AG04450 (cell line): ENCODE measurements around the gene CLTCL1. TPM values are rescaled to one million over a fixed set of nuclear protein-coding genes. Genes with fewer than 3 reads are reported as not detected.

ENCODE experiments used
- CTCF ChIA-PET: fragments of 300-600, 350-600 bp; formaldehyde crosslinking; extraction: SDS; loops from one replicate; lab custom pipeline; 2022; ENCODE audit warnings: antibody characterized with exemption, inconsistent platforms; lab: Charles Lee
- POLR2A ChIA-PET: fragments of 350-600 bp; formaldehyde crosslinking; extraction: SDS; loops from one replicate; lab custom pipeline; 2021; ENCODE audit warnings: antibody characterized with exemption, inconsistent platforms; lab: Yijun Ruan, JAX
- DNase-seq: peaks from one replicate; pipeline ENCODE4 v3.0.0-alpha.2; 2011; ENCODE audit warnings: low read depth, low spot score
- H3K27ac ChIP-seq: one replicate; pipeline ENCODE4 v1.5.1; 2012; ENCODE audit warnings: low read depth, low read length, control low read depth
- H3K27me3 ChIP-seq: one replicate; pipeline ENCODE4 v1.6.0; 2012; ENCODE audit warnings: low read length; ENCODE audit not compliant: control insufficient read depth, insufficient read depth
- H3K4me3 ChIP-seq: 2 replicates; pipeline ENCODE4 v1.5.1; 2011; ENCODE audit warnings: mild to moderate bottlenecking, low read depth, low read length, control low read depth
- H3K9me3 ChIP-seq: 2 replicates; pipeline ENCODE4 v1.5.1; 2012; ENCODE audit warnings: low read length; ENCODE audit not compliant: control insufficient read depth, insufficient read depth
- polyA plus RNA-seq: library from polyadenylated mRNA; depleted of rRNA; stranded (reverse); fragments of >200 nt; gene quantifications from 2 replicates; pipeline ENCODE4 v1.2.3, GENCODE V29; 2011
- TF ChIP-seq, protein P1 (sequence below): IDR thresholded peaks from 2 replicates; pipeline ENCODE4 v1.5.1; 2011; ENCODE audit warnings: low read depth, low read length, control low read depth, inconsistent platforms

Gene CLTCL1
- polyA plus RNA-seq, 1 experiment, result 6.6 TPM

DNA sequence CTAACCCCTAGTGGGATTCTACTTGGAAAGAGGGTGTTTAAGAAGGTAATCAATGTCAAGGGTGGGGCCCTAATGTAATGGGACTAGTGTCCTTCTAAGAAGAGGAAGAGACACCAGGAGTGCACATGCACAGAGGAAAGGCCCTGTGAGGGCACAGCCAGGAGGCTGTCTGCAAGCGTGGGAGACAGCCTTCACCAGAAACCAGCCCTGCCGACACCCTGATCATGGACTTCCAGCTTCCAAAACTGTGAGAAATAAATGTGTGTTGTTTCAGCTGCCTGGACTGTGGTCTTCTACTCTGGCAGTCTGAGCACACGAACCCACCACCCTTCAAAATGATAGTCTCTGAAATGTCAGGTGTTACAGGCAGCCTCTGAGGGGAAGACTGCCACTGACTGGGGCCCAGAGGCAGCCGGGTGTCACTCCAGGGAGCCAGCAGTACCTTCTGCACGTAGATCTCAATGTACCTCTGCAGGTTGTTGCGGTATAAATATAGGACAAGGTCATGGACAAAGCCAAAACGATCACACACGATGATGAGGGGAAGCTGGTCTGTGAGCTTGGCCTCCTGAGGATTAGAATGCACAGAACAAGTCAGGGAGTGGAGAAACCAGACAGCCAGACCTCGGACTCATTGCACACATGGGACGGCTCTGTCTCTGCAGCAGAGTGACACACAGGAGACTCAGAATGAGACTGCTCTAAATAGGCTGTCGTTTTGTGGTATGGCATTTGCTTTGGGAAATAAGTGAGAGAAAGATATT lies 69.1 kb downstream of the CLTCL1 start:
- H3K9me3 ChIP-seq, result no peaks in the 10 kb centered on the region

DNA sequence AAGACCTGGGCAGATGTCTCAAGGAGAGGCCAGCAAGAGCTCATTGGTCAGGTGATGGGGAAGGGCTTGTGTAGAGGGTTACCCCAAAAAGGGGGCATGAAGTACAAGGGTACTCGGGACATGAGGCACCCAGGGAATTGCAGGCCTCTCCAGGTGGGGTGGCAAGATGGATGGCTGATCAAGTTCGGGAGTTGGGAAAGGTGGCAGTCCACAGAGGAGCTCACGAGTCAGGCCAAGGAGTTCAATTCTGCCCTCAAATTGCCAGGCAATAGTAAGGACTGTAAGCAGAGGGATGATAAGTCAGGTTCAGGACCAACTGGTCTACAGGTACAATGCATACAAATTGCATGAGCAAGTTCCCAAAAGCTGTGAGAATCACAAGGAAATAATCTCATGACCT lies 70.7 kb downstream of the CLTCL1 start:
- Histone ChIP-seq H3K4me3 (no peak overlapping the region), H3K27ac (no peak overlapping the region), H3K27me3 (no peaks in the 10 kb centered on the region), H3K9me3 (no peaks in the 10 kb centered on the region)
- CTCF ChIA-PET, result interaction anchor here (0.9 kb wide), 1 partner anchor 12 kb away, joined by 3 read pairs; no protein-coding TSS in a partner anchor
- DNase-seq, result no peak
- TF ChIP-seq, protein P1, sequence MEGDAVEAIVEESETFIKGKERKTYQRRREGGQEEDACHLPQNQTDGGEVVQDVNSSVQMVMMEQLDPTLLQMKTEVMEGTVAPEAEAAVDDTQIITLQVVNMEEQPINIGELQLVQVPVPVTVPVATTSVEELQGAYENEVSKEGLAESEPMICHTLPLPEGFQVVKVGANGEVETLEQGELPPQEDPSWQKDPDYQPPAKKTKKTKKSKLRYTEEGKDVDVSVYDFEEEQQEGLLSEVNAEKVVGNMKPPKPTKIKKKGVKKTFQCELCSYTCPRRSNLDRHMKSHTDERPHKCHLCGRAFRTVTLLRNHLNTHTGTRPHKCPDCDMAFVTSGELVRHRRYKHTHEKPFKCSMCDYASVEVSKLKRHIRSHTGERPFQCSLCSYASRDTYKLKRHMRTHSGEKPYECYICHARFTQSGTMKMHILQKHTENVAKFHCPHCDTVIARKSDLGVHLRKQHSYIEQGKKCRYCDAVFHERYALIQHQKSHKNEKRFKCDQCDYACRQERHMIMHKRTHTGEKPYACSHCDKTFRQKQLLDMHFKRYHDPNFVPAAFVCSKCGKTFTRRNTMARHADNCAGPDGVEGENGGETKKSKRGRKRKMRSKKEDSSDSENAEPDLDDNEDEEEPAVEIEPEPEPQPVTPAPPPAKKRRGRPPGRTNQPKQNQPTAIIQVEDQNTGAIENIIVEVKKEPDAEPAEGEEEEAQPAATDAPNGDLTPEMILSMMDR, result no peak
- POLR2A ChIA-PET, result no interaction called here

More for the DNA sequence above, 69.1 kb downstream of the CLTCL1 start:
- Histone ChIP-seq H3K27me3 (no peaks in the 10 kb centered on the region), H3K4me3 (no peak overlapping the region), H3K27ac (no peak overlapping the region)
- CTCF ChIA-PET, result no interaction called here
- DNase-seq, result no peak
- TF ChIP-seq, protein P1, result no peak
- POLR2A ChIA-PET, result no interaction called here

DNA sequence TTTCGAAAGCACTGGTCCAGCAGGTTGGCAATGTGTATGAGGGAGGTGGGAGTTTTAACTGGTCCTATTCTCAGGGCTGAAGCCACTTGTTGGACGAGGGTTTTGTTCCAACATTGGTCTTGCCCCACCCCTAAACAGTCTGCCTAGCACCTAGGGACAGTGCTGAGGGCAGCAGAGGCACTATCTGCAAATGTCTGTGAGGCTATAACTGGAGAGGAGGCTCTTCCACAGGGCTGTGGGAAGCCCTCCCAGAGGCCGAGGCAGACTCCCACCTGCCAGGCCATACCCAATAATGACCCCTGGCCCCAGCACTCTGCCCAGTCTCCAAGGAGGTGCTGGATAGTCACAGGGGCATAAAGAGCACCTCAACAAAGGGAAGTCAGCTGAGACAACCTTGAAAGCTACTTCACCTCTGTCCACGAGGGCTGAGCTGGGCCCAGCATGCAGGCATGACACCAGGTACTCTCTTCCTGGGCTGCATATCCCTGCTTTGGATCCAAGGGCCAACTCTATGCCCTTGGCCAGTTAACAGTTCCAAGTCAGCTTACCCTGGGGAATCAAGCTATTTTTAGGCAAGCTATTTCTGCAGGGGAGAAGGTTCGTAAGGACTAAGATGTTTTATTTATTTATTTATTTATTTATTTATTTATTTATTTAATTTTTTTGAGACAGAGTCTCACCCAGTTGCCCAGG lies 72.8 kb downstream of the CLTCL1 start:
- Histone ChIP-seq H3K4me3 (no peak overlapping the region), H3K27me3 (no peaks in the 10 kb centered on the region), H3K9me3 (no peaks in the 10 kb centered on the region), H3K27ac (no peak overlapping the region)
- no peak for DNase-seq
- ChIA-PET POLR2A (no interaction called here), CTCF (no interaction called here)
- TF ChIP-seq, protein P1, result no peak

DNA sequence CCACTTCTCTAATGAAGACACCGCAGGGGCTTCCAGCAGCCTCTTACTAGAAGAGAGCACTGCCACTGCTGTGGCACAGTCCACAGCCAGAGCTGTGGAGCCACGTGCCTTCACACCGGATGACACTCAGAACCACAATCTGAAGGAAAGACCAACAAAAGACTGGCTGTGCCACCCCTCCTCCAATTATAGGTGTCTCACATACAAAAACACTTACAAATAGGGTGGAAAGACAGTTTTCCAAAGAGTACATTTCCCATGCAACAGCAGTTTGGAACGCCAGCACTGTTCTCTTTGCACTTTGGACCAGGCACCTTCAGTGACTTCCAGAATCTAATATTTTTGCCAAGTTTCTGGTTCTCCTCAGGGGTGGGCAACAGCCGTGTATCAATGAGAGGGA lies 74.9 kb downstream of the CLTCL1 start:
- H3K9me3 ChIP-seq, result no peaks in the 10 kb centered on the region
- no peak overlapping the region for H3K4me3 ChIP-seq
- DNase-seq, result no peak
- no peak overlapping the region for H3K27ac ChIP-seq
- POLR2A ChIA-PET, result no interaction called here
- CTCF ChIA-PET, result interaction anchor here (1.6 kb wide), 1 partner anchor 38 kb away, joined by 3 read pairs; the partner anchor contains the start of gene SLC25A1
- H3K27me3 ChIP-seq, result no peaks in the 10 kb centered on the region
- TF ChIP-seq, protein P1, result no peak

DNA sequence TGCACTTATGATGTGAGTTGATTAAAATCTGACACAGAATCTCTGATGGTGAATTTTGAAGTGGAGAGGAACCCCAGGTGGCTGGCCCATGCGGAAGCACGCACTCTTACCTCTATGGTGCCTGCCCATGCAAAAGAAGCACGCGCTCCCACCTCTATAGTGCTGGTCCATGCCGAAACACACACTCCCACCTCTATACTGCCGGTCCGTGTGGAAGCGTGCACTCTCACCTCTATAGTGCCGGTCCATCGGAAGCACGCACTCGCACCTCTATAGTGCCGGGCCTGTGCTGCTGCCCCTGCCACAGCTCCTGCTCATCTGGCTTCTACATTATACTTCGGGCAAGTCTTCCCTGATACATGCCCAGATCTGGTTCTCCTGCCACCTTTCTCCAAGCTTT lies 76.2 kb downstream of the CLTCL1 start:
- CTCF ChIA-PET, result no interaction called here
- TF ChIP-seq, protein P1, result no peak

More for the DNA sequence above, 76.2 kb downstream of the CLTCL1 start:
- Histone ChIP-seq H3K4me3 (no peak overlapping the region), H3K9me3 (no peaks in the 10 kb centered on the region), H3K27ac (no peak overlapping the region), H3K27me3 (no peaks in the 10 kb centered on the region)
- DNase-seq, result no peak
- POLR2A ChIA-PET, result no interaction called here
